Fibroblast of skin of left biceps (primary cell): ENCODE measurements around the gene GPR3.
"Not testable (repeated sequence)": the region's sequence is repeated elsewhere in the genome, so short reads cannot be mapped to it uniquely, and the experiment has no call there.

Experiments used
- DNase-seq, 2 experiments: peaks; one replicate each; pipeline ENCODE4 v3.0.0-alpha.2; 2013; ENCODE audit warnings: low read depth in 2 of 2

Gene GPR3

GRCh38 chr1:27377760-27378495 is 14.5 kb upstream of the GPR3 start:
- no peak for DNase-seq

DNA sequence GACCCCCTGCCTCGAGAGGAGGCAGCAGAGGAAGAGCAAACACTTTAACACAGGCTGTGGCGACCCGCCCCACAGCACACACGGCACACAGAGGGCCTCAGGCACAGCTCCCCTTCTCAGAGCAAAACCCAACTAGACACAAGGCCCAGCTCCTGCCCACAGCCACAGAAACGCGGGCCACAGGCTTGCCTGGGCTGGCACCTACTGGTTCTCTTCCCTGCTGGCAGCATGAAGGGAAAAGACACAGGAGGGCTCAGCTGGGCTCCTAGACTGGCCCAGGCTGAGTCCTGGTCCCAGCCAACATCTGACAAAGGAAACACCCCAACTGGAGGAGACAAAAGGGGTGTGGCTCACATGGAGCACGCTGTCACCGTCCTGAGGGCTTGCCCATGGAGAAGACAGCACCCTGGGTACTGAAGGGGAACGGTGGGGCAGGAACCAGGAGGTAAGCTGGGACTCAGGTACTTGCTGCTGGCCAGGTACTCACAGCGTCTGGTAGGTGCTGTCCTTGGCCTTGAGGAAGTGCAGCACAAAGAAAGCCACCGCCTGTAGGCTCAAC is 12.8 kb upstream of the GPR3 start:
- no peak for DNase-seq

- no peak for DNase-seq
These were observed 12.2 kb upstream of the GPR3 start for GRCh38 chr1:27380224-27380623.

- no peak for DNase-seq
These were observed 11.4 kb upstream of the GPR3 start for GRCh38 chr1:27380766-27381733.

GRCh38 chr1:27381969-27382762 is 10.3 kb upstream of the GPR3 start:
- DNase-seq = no peak

DNA sequence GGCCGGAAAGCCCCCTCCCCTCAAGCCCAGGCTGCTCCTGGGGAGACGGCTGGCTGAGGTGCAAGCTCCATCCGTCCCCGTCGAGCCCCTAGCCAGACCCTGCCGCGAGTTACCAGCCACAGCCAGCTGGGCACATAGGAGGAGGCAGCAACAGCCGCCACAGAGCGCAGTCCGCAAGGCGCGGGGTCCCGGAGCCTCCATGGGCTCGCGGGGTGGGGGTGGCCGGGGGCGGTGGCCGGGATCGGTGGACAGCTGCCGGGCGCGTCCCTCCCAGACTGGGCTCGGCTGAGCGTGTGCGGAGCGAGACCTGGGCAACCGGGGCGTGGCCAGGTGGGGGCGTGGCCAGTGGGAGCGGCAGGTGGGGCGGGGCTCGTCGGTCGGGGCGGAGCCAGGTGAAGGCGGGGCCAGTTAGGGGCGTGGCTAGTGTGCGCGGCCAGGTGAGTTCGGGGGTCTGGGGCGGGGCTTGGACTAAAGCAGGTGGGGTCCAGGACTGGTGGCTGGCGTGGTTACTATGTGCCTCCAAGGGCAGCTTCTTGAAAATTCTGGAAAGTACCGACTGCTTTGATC is 9.3 kb upstream of the GPR3 start, which contains the start of gene CD164L2:
TSS of gene CD164L2 (minus strand) at position 295 of the 567 bp plus-strand sequence. CDS start at position 201, 94 bp downstream.
- no peak for DNase-seq

GRCh38 chr1:27383661-27384060 is 8.8 kb upstream of the GPR3 start:
- DNase-seq = no peak

GRCh38 chr1:27384797-27385196 is 7.6 kb upstream of the GPR3 start:
- DNase-seq = not testable (repeated sequence)

DNA sequence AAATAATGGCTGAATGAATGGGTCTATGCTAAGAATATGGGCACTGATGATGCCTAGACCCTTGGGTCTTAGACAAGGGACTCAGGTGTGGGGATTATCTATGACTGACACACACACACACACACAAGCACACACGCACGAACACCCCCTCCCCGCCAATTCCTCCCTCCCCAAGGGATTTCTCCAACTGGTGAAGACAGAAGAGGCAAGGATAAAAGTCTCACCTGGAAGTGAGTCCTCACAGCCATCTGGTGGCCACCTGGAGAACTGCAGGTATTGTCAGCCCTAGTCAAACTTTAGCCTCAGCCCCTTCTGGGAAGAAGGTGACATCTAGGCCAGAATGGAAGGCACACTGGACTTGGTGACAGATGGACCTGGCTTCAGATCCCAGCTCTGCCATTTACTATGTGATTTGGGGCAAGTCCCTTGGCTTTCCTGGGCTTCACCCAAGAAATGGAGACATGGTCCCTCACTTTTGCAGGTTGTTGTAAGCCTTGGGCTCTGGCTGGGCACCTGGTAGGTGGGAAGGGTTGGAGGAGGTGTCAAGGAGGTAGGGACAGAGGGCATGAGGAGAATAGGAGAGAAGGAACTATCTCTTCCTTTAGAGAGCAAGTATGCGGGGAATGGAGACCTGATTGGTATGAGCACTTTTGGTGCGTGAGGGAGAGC is 4.0 kb upstream of the GPR3 start:
- DNase-seq = no peak

GRCh38 chr1:27391511-27392095 is 819 bp upstream of the GPR3 start:
- DNase-seq = no peak

DNA sequence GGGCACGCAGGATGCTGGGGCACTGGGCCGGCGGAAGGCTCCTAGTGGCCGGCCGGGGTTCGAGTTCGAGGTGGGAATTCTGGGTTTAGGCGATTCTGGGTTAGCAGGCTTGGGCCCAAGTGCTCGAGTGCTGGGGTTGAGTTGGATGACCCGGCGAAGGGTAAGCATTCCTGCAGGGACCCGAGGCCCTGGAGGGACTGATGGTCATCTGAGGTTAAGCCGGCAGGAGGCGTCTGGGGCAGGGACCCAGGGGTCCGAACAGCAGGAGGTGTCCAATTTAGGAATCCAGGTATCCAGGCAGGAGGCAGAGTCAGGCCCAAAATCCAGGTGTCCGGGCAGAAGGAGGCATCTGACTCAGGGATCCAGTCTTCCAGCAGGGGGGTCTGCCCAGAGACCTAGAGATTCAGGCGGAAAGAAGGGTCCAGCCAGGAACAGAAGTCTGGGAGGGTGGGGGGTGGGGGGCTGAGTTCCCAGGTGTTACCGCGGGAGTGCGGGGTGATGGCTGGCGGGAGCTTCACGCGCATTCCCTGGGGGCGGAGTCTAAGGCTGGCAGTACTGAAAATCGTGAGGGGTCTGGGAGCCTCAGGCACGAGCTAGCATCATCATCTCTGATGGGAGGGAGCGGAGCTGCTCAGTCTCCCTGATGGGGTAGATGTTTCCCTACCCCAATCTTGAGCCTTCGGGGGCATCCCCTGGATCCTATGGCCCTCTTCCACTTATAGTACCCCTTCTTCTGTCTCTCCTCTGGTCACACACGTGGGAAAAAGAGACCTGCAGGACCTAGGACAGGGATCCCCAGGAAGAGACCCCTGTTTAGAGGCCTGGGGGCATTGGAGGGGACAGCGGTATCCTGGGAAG is 585 bp downstream of the GPR3 start:
- no peak for DNase-seq

GRCh38 chr1:27393641-27394281 is 1.3 kb downstream of the GPR3 start:
- DNase-seq = no peak

DNA sequence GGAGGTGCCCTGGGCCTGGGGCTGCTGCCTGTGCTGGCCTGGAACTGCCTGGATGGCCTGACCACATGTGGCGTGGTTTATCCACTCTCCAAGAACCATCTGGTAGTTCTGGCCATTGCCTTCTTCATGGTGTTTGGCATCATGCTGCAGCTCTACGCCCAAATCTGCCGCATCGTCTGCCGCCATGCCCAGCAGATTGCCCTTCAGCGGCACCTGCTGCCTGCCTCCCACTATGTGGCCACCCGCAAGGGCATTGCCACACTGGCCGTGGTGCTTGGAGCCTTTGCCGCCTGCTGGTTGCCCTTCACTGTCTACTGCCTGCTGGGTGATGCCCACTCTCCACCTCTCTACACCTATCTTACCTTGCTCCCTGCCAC is 1.8 kb downstream of the GPR3 start:
- no peak for DNase-seq

- DNase-seq = no peak
These were observed 2.5 kb downstream of the GPR3 start for GRCh38 chr1:27394925-27395324.

DNA sequence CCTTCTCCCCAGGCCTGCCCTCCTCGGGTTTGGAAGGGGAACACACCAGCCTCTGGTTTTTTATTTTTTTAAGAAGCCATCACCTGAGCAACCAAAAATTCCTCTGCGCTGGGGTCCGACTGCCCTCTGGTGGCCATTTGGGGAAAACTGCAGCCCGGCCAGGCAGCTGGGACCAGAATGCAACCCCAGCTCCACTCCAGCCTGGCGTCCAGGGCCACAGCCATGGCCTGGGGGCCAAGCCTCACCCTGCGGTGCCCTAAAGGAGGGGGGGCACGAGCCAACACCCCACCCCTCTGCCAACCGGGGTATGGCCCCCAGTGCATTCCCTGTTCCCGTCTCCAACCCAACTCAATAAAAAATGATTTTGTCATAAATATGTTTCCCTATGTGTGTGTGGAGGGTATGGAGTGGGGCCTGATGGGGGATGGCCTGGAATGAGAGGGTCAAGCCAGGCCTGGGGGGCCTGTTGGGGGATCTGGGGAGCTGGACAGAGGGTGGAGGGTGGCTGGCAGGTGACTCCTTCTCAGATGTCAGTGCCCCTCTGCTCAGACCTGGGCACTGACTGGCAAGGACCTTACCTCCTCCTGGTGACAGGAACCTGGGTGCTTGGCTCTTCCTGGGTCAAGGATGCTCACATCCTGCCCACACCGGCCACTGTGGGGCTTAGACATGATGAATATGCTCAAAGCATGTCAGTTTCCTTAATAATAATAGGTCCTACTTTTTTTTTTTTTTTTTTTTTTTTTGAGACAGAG is 3.2 kb downstream of the GPR3 start:
- peak in 1 of 2 experiments; percentile 31 for DNase-seq

GRCh38 chr1:27397110-27397509 is 4.7 kb downstream of the GPR3 start:
- DNase-seq = no peak

DNA sequence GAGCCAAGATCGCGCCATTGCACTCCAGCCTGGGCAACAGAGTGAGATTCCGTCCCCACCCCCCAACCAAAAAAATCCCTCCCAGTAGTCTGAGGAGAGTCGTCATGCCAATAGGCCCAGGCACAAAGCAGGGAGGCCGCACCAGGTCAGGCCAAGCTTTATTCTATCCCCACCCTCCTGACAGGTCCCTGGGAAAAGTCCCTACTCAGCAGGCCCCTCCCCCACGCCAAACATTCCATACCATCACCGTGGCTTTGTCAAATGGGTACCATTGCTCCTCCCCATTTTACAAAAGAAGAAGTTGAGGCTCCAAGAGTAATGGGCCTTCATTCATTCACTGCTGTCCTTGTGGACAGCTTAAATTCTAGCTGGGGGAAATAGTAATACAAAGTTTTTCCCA is 5.3 kb downstream of the GPR3 start:
- no peak for DNase-seq
